HCT116 (cell line): ENCODE measurements around the gene COL5A1.

Experiments
- ATF3 ChIP-seq: IDR thresholded peaks from 2 replicates; pipeline ENCODE4 v1.6.1; 2012
- CBX3 ChIP-seq: IDR thresholded peaks from 2 replicates; pipeline ENCODE4 v1.6.1; 2012; ENCODE audit warnings: low read depth
- CEBPB ChIP-seq: IDR thresholded peaks from 2 replicates; pipeline ENCODE4 v1.6.1; 2012; ENCODE audit warnings: low read depth
- CTCF ChIP-seq, 3 experiments: fragments of 200-600 bp in 1 of 3; sonication (generic) in 1 of 3; IDR thresholded peaks in 2 of 3; conservative IDR thresholded peaks in 1 of 3; 2 replicates each; pipeline ENCODE4 v1.5.1; 2012 to 2017; ENCODE audit warnings: low read depth in 2 of 3, low read length in 2 of 3, antibody characterized with exemption in 1 of 3, borderline replicate concordance in 1 of 3, control low read depth in 1 of 3, mild to moderate bottlenecking in 1 of 3, mixed read lengths in 1 of 3, mixed run types in 1 of 3, moderate library complexity in 1 of 3; ENCODE audit not compliant: insufficient read depth in 1 of 3
- EGR1 ChIP-seq: IDR thresholded peaks from 2 replicates; pipeline ENCODE4 v1.6.1; 2012; ENCODE audit warnings: low read depth
- EZH2 ChIP-seq: fragments of 200-600 bp; sonication (generic); IDR thresholded peaks from 2 replicates; pipeline ENCODE4 v1.6.1; 2017; ENCODE audit warnings: antibody characterized with exemption, mixed run types
- EZH2phosphoT487 ChIP-seq: fragments of 200-600 bp; IDR thresholded peaks from 2 replicates; pipeline ENCODE4 v1.6.1; 2018; ENCODE audit warnings: antibody characterized with exemption, borderline replicate concordance
- MAX ChIP-seq: IDR thresholded peaks from 2 replicates; pipeline ENCODE4 v1.6.1; 2012
- POLR2A ChIP-seq: IDR thresholded peaks from 2 replicates; pipeline ENCODE4 v1.7.0; 2011; ENCODE audit warnings: borderline replicate concordance; ENCODE audit not compliant: insufficient read depth, insufficient read length; ENCODE audit errors: extremely low read depth
- POLR2AphosphoS5 ChIP-seq: IDR thresholded peaks from 2 replicates; pipeline ENCODE4 v1.6.1; 2011; ENCODE audit warnings: mild to moderate bottlenecking, low read depth, low read length, moderate library complexity
- SIN3A ChIP-seq: IDR thresholded peaks from 2 replicates; pipeline ENCODE4 v1.6.1; 2012; ENCODE audit warnings: low read depth
- YY1 ChIP-seq: IDR thresholded peaks from 2 replicates; pipeline ENCODE4 v1.6.1; 2011; ENCODE audit warnings: low read length, low read depth, moderate library complexity, mild to moderate bottlenecking; ENCODE audit not compliant: insufficient replicate concordance; ENCODE audit errors: extremely low read depth
- ZBTB33 ChIP-seq: IDR thresholded peaks from 2 replicates; pipeline ENCODE4 v1.6.1; 2011; ENCODE audit warnings: mild to moderate bottlenecking, low read length, moderate library complexity; ENCODE audit not compliant: insufficient replicate concordance; ENCODE audit errors: extremely low read depth

- no peak for TF ChIP-seq SIN3A
- TF ChIP-seq CTCF (IDR thresholded peaks at IDR 0.05 in 2 of 3, conservative IDR thresholded peaks at IDR 0.05 in 1 of 3; ENCODE audit: borderline replicate concordance in 1 of 3, insufficient read depth in 1 of 3, low read depth in 2 of 3, low read length in 2 of 3): no peak
- TF ChIP-seq ZBTB33: no peak
- no peak for TF ChIP-seq CBX3
- no peak for TF ChIP-seq POLR2A
- TF ChIP-seq ATF3: no peak
- no peak for TF ChIP-seq POLR2AphosphoS5
- TF ChIP-seq MAX: no peak
- TF ChIP-seq EZH2: no peak
- TF ChIP-seq YY1: no peak
- TF ChIP-seq EZH2phosphoT487: no peak
- no peak for TF ChIP-seq CEBPB
- no peak for TF ChIP-seq EGR1
These were observed 6.1 kb upstream of the COL5A1 start for GRCh38 chr9:134635351-134636148.
